Small intestine (tissue), 7 donors: Measurements from ENCODE around the gene EGFR. TPM values are rescaled to one million over a fixed set of nuclear protein-coding genes. Genes with fewer than 3 reads are reported as not detected.

Experiments used
- DNase-seq, 2 donors: peaks; one replicate each; pipeline versions ENCODE4 v3.0.0 to v3.0.0-alpha.2; 2013
- FAIRE-seq: peaks from 2 replicates; lab custom pipeline; 2012; peaks lifted over from hg19 to GRCh38; lab: Jason Lieb, UNC
- H3K27ac ChIP-seq, 3 donors: one replicate each; pipeline ENCODE4 v1.5.1; 2013; ENCODE audit warnings: low read length in 2 of 3, mild to moderate bottlenecking in 2 of 3, control low read depth in 1 of 3, inconsistent platforms in 1 of 3, low read depth in 1 of 3, moderate library complexity in 1 of 3
- H3K27me3 ChIP-seq, 3 donors: one replicate each; pipeline ENCODE4 v1.6.1; 2013; ENCODE audit warnings: low read length in 3 of 3, inconsistent platforms in 1 of 3; ENCODE audit not compliant: control insufficient read depth in 3 of 3, insufficient read depth in 3 of 3
- H3K36me3 ChIP-seq, 3 donors: one replicate each; pipeline ENCODE4 v1.6.1; 2013; ENCODE audit warnings: low read length in 3 of 3, inconsistent platforms in 1 of 3, low read depth in 1 of 3, mild to moderate bottlenecking in 1 of 3, moderate library complexity in 1 of 3; ENCODE audit not compliant: control insufficient read depth in 3 of 3, insufficient read depth in 2 of 3
- H3K4me1 ChIP-seq, 3 donors: one replicate each; pipeline ENCODE4 v1.6.1; 2013; ENCODE audit warnings: low read length in 2 of 3, inconsistent platforms in 1 of 3, low read depth in 1 of 3, mild to moderate bottlenecking in 1 of 3, moderate library complexity in 1 of 3; ENCODE audit not compliant: control insufficient read depth in 3 of 3, insufficient read depth in 2 of 3
- H3K4me3 ChIP-seq, 3 donors: one replicate each; pipeline ENCODE4 v1.5.1; 2013; ENCODE audit warnings: low read length in 3 of 3, control low read depth in 1 of 3, inconsistent platforms in 1 of 3, low read depth in 1 of 3, mild to moderate bottlenecking in 1 of 3, moderate library complexity in 1 of 3
- H3K9me3 ChIP-seq, 2 donors: one replicate each; pipeline ENCODE4 v1.6.1; 2013; ENCODE audit warnings: low read depth in 1 of 2, low read length in 1 of 2; ENCODE audit not compliant: control insufficient read depth in 2 of 2, insufficient read depth in 1 of 2
- WGBS, 3 donors: extraction: QIAGEN DNeasy Blood & Tissue Kit; methylation state at CpG; one replicate each; pipeline ENCODE4 v1.1.7; 2013; 5-methylcytosine and 5-hydroxymethylcytosine counted together
- polyA plus RNA-seq, 4 donors: library from polyadenylated mRNA; stranded (reverse) in 3 of 4; unstranded in 1 of 4; fragments of 200-250 nt in 3 of 4; fragments of 120-200 nt in 1 of 4; gene quantifications; one replicate each; pipeline versions ENCODE4 v1.2.1 to v1.2.3, GENCODE V29; 2013
- donor health status: healthy with polysubstance abuse.
- donor health status: control.
- donor health status: control.
- donor health status: Bipolar disorder and iron deficiency.
- donor health status: healthy.

The EGFR gene
- polyA plus RNA-seq, 4 donors, result 2.2 to 30.5 (median 6.0) TPM

DNA sequence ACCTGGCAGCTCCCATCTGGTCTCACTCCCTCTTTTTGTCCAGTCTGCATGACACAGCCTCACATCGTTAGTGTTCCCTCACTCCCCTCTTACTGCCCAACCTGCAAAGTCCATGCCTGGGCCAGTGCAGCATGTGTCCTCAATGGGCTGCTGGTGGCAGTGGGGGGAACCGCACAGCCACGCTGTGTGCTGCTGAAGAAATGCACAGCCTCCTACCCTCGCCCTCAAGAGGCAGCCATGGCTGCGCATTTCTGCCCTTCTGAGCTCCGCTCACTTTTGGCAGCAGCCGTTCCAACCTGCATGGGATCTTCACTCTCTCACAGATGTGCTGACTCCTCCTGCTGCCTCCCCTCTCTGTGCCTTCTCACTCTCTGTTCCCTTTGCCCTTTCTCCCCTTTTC, 103.4 kb downstream of the EGFR start:
- FAIRE-seq (no peak), DNase-seq (no peak)
- 79 to 85% (median 82%) methylated on average over 6 to 7 of the region's 7 CpGs for WGBS, 3 donors
- Histone ChIP-seq H3K27me3 (no peaks in the 10 kb centered on the region), H3K27ac (no peak overlapping the region), H3K9me3 (no peaks in the 10 kb centered on the region), H3K4me1 (peaks cover 0 to 25% (median 14%) of the 10 kb centered on the region in 3 donors), H3K36me3 (peaks cover 0 to 17% (median 0%) of the 10 kb centered on the region in 3 donors), H3K4me3 (no peak overlapping the region)

DNA sequence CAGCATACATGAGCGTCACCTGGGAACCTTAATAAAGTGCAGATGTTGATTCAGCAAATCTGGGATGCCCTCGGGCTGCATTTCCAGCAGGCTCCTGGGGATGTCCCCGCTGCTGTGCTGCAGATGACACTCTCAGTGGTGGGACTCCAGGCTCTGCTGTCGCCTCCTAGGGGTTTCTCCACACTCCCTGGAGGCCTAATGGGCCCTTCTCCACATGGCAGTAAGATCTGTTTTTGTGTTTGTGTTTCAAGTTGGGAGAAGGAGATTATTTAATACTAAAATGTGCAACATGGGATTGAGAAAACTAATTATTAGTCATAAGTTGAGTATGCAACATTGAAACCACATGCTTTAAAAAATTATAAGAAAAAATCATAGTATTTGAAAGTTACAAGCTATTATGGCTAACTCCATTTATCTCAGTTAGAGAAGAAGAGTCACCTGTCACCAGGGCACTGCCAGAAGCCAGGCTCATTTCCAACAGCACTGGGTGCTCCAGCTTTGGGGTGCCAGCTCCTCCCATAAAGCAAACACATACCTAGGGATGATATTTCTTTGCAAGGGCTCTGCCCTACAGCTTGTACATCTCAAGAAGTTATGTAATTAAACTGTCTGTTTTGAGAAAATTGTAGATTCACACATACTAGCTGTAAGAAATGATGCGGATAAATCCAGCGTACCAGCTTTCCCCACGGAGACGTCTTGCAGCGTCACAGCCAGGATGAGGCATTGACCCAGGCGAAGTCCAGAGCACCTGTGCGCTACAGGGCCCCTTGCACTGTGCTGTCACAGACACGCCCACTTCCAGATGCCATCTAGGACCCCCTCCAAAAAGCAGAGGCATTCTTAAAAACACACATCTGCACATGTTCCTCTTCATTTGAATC, 106.4 kb downstream of the EGFR start:
- Histone ChIP-seq H3K27ac (no peak overlapping the region), H3K27me3 (no peaks in the 10 kb centered on the region), H3K4me1 (peaks cover 0 to 40% (median 24%) of the 10 kb centered on the region in 3 donors), H3K9me3 (no peaks in the 10 kb centered on the region), H3K4me3 (no peak overlapping the region), H3K36me3 (peaks cover 0 to 15% (median 0%) of the 10 kb centered on the region in 3 donors)
- DNase-seq (no peak), FAIRE-seq (no peak)
- WGBS, 3 donors, result 79 to 89% (median 86%) methylated on average over 12 of the region's 12 CpGs

DNA sequence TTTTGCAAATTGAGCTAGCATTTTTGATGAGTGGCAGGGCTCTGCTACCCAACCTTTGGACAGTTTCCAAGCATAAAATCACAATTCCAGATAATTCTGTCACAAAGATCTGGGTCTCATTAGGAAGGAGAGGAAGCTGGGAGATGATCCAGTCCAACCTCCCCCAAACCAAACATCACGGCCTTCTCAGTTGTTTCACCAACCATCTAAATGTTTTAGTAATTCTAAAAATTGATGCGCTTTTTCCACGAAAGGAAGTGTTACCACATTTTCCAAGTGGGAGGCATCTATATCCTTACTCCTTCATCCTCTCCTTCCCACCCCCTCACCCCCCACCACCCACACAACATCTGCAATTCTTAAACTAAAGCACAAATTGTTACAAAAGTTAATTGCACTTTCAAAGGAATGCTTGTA, 108.3 kb downstream of the EGFR start:
- no peak overlapping the region for H3K4me3 ChIP-seq
- no peaks in the 10 kb centered on the region for H3K27me3 ChIP-seq
- DNase-seq, result no peak
- H3K4me1 ChIP-seq, result peaks cover 0 to 45% (median 19%) of the 10 kb centered on the region in 3 donors
- FAIRE-seq, result no peak
- WGBS, 3 donors, result 59 to 75% (median 72%) methylated on average over 3 of the region's 3 CpGs
- H3K27ac ChIP-seq, result peak overlapping the region in 1 of 3 donors; percentile 21
- peaks cover 0 to 17% (median 0%) of the 10 kb centered on the region in 3 donors for H3K36me3 ChIP-seq
- no peaks in the 10 kb centered on the region for H3K9me3 ChIP-seq

DNA sequence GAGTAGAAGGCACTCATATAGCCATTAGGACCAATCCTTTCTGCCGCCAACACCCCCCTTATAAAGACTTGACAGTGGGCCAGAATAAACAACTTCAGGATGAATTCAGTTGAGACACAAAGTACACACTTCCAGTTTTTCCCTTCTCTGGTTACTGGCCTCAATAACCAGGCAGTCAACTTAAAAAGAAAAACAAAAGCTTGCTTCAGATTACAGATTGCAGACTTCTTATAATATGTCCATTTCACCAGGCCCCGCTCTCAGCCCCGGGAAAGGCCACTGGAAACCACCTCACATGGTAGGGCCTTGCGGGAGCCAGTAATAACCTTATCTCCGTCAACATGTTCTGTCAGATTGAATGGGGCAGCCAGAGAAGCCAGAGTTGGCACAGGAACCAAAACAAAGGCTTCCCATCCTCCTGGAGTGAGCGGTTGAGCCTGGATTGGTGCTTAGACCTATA, 108.8 kb downstream of the EGFR start:
- DNase-seq (peak; percentile 58 to 59), FAIRE-seq (no peak)
- peaks cover 0 to 49% (median 19%) of the 10 kb centered on the region in 3 donors for H3K4me1 ChIP-seq
- H3K36me3 ChIP-seq, result peaks cover 0 to 15% (median 0%) of the 10 kb centered on the region in 3 donors
- peak overlapping the region; percentile 13 to 94 (median 68) for H3K27ac ChIP-seq
- H3K9me3 ChIP-seq, result no peaks in the 10 kb centered on the region
- H3K4me3 ChIP-seq, result no peak overlapping the region
- H3K27me3 ChIP-seq, result no peaks in the 10 kb centered on the region
- WGBS, 3 donors, result 15 to 24% (median 21%) methylated on average over 6 of the region's 6 CpGs

DNA sequence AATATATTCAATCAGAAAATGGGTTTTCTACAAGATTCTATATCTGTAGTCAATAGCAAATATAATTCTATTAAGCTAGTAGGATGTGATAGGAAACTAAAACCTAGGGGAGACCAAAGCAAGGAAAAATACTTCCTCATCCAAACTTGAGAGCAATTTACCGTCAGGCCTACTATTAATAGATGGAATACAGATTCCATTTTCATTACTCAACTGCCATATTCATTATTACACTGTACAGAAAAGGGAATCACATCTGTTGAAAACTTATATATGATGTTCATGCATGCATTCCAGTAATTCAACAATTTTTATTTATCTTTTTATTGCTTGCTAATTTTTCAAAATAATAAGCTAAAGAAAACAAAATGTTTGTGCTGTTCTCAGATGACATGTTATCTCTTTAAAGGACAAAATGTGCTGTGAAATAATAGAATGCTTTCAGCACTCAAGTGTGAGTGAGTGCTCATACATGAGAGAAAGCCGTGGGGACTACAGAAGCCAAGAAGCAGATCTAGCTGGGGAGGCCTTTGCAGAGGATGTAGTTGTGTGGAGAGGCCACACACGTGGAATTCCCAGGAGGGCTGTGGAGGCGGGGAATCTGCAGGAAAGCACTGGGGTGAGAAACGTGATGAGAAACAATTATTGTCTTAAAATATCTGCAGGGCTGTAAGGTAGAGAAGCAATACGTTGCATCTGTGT, 110.0 kb downstream of the EGFR start:
- WGBS, 3 donors, result 40 to 56% (median 52%) methylated on average over 6 of the region's 6 CpGs
- peaks cover 4 to 59% (median 19%) of the 10 kb centered on the region in 3 donors for H3K4me1 ChIP-seq

DNA sequence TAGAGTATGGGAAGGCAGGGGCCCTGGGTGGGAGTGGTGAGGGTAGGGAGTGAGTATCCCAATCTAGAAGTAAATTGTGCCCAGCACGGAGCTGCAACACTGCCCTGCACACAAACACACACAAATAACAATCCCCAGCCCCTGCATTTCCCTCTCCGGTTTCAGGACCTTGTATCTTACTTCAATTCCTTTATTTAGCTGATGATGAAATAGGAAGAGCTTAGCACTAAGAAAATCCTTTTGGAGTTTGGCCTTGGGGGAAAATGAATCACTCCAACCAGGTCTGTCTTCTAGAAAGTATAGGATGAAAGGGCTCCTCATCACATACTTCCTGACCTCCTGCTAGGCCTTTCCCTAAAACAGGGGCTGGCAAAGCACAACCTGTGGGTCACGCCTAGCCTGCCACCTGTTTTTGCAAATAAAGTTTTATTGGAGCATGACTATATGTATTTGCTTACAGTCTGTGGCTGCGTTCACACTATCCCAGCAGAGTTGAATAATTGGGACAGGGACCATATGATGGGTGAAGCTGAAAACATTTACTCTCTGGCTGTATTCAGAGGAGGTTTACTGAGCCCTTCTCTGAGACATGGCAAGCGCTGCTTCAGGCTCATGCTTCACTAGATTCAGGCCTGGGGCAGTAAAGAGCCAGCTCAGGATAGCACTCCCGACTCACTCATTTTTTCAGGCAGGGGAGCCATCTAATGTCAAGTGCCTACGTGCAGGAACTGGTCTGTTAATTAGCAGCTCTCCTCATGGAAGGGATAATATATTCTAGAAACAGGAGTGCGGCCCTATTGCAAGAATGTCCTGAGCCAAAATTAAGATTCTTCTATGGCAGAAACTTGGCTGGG, 111.0 kb downstream of the EGFR start:
- H3K36me3 ChIP-seq, result peaks cover 0 to 24% (median 0%) of the 10 kb centered on the region in 3 donors
- peaks cover 4 to 59% (median 19%) of the 10 kb centered on the region in 3 donors for H3K4me1 ChIP-seq
- FAIRE-seq, result no peak
- peak in 1 of 2 donors; percentile 38 for DNase-seq
- no peaks in the 10 kb centered on the region for H3K27me3 ChIP-seq
- no peak overlapping the region for H3K4me3 ChIP-seq
- peak overlapping the region in 2 of 3 donors; percentile 72 for H3K27ac ChIP-seq
- 67 to 74% (median 71%) methylated on average over 8 of the region's 8 CpGs for WGBS, 3 donors
- no peaks in the 10 kb centered on the region for H3K9me3 ChIP-seq

More for the DNA sequence above, 110.0 kb downstream of the EGFR start:
- H3K9me3 ChIP-seq, result no peaks in the 10 kb centered on the region
- FAIRE-seq (no peak), DNase-seq (no peak)
- no peaks in the 10 kb centered on the region for H3K27me3 ChIP-seq
- no peak overlapping the region for H3K4me3 ChIP-seq
- peaks cover 0 to 22% (median 0%) of the 10 kb centered on the region in 3 donors for H3K36me3 ChIP-seq
- peak overlapping the region in 2 of 3 donors; percentile 57 to 72 for H3K27ac ChIP-seq

DNA sequence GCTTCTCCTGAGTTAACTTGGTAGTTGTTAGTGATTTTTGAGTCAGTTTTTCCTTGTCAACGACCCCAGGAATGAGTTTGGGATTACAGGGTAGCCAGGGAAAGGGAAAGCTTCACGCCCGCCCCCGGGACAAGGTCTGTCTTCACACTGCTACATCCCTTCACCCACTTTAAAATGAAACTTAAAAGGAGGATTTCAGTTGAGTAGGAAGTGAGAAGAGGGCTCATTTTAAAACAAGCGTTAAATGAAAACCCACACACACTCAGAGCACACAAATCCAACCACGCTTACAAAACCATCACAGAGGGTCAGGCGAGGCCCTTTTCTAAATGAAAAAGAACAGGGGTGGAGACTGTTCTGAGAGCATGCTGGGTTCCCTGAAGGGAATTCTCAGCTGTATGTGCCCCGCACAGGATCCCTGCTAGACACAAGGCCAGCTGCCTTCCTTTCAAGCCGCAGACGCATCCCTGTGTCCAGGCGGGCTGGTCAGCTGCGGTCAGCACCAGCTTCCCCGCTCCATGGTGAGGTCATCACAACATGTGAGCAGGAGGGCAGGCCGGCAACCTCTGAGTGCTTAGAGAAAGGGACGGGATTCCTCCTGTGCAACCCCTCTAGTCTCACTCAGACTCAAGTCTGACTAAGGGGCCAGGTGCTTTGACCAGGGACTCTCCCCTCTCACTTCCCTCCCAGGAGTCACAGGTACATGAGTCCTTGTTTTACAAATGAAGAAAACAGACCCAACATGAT, 111.8 kb downstream of the EGFR start:
- no peaks in the 10 kb centered on the region for H3K9me3 ChIP-seq
- WGBS, 3 donors, result 57 to 79% (median 74%) methylated on average over 15 of the region's 15 CpGs
- peak overlapping the region in 2 of 3 donors; percentile 72 for H3K27ac ChIP-seq
- DNase-seq, result peak in 1 of 2 donors; percentile 59
- peaks cover 0 to 20% (median 0%) of the 10 kb centered on the region in 3 donors for H3K36me3 ChIP-seq
- FAIRE-seq, result no peak
- no peaks in the 10 kb centered on the region for H3K27me3 ChIP-seq
- H3K4me1 ChIP-seq, result peaks cover 4 to 57% (median 19%) of the 10 kb centered on the region in 3 donors
- H3K4me3 ChIP-seq, result no peak overlapping the region
